Adrenal gland (tissue), 5 donors: ENCODE data around the gene DOCK4.

Source experiments
- POLR2A ChIP-seq, 2 donors: fragments of 450-650 bp; IDR thresholded peaks; one replicate each; pipeline ENCODE4 v1.6.1; 2017; ENCODE audit warnings: antibody characterized with exemption in 2 of 2, mild to moderate bottlenecking in 2 of 2, moderate library complexity in 1 of 2
- TF ChIP-seq, protein P1 (sequence below), 6 experiments: fragments of 450-650 bp in 4 of 6; fragments of 200-600 bp in 2 of 6; sonication (generic) in 1 of 6; IDR thresholded peaks; 1 replicate in 5 of 6; 2 replicates in 1 of 6; pipeline versions ENCODE4 v1.5.1 to v1.8.0; 2016 to 2021; ENCODE audit warnings: antibody characterized with exemption in 6 of 6, mild to moderate bottlenecking in 2 of 6, moderate library complexity in 1 of 6
- donor health status: DM: no; HTN: no; CAD: no.

DNA sequence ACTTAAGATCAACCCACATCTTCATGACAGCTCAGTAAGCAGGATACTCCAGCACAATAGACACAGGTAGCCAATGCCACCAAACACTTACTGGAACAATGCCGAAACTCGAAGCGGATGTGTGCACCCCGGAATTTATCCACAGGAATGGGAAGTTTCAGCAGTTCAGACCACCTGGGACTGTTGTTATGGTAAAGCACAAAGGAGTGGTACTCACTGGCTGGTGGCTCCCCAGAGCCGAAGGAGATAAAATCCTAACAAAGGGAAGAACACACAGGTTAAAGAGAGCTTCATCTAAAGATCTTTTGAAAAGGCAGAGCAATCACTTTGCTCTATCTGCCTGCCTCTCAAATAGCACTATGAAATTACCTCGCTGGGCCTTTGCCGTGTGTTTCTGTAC is 305.9 kb downstream of the DOCK4 start:
- TF ChIP-seq POLR2A (IDR thresholded peaks at IDR 0.05) = no peak
- TF ChIP-seq, protein P1, sequence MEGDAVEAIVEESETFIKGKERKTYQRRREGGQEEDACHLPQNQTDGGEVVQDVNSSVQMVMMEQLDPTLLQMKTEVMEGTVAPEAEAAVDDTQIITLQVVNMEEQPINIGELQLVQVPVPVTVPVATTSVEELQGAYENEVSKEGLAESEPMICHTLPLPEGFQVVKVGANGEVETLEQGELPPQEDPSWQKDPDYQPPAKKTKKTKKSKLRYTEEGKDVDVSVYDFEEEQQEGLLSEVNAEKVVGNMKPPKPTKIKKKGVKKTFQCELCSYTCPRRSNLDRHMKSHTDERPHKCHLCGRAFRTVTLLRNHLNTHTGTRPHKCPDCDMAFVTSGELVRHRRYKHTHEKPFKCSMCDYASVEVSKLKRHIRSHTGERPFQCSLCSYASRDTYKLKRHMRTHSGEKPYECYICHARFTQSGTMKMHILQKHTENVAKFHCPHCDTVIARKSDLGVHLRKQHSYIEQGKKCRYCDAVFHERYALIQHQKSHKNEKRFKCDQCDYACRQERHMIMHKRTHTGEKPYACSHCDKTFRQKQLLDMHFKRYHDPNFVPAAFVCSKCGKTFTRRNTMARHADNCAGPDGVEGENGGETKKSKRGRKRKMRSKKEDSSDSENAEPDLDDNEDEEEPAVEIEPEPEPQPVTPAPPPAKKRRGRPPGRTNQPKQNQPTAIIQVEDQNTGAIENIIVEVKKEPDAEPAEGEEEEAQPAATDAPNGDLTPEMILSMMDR (IDR thresholded peaks at IDR 0.05) = no peak
